HEK293 (cell line): ENCODE data around the gene AKAP8.

Experiments used
- CTCF ChIA-PET: fragments of 350-600 bp; formaldehyde crosslinking; extraction: SDS; loops from one replicate; lab custom pipeline; 2021; ENCODE audit warnings: antibody characterized with exemption; lab: Yijun Ruan, JAX
- POLR2A ChIA-PET: fragments of 300-600 bp; formaldehyde crosslinking; extraction: SDS; loops from one replicate; lab custom pipeline; 2020; ENCODE audit warnings: antibody characterized with exemption, inconsistent platforms; lab: Yijun Ruan, JAX
- H3K27ac ChIP-seq: fragments of 200-500 bp; sonication (Bioruptor generic); 2 replicates; pipeline ENCODE4 v1.5.1; 2014; ENCODE audit warnings: low read depth, low read length, control low read depth, inconsistent platforms; ENCODE audit errors: extremely low read depth
- H3K36me3 ChIP-seq, 2 experiments: fragments of 200-500 bp in 1 of 2; sonication (Bioruptor generic) in 1 of 2; 1 replicate in 1 of 2; 2 replicates in 1 of 2; pipeline ENCODE4 v1.5.1; 2014 to 2017; ENCODE audit warnings: inconsistent platforms in 2 of 2, low read length in 2 of 2; ENCODE audit not compliant: control insufficient read depth in 2 of 2, insufficient read depth in 1 of 2
- H3K4me1 ChIP-seq: fragments of 200-500 bp; sonication (Bioruptor generic); 2 replicates; pipeline ENCODE4 v1.5.1; 2014; ENCODE audit warnings: mild to moderate bottlenecking, low read length, inconsistent platforms; ENCODE audit not compliant: control insufficient read depth, insufficient read depth
- H3K4me3 ChIP-seq: 2 replicates; pipeline ENCODE4 v1.5.1; 2011; ENCODE audit warnings: low read depth, mild to moderate bottlenecking, control low read depth, low read length, moderate library complexity
- H3K9me3 ChIP-seq: fragments of 200-500 bp; sonication (Bioruptor generic); 2 replicates; pipeline ENCODE4 v1.5.1; 2014; ENCODE audit warnings: low read depth, low read length, inconsistent platforms; ENCODE audit not compliant: control insufficient read depth, insufficient read depth
- EGR2 ChIP-seq: fragments of 450-650 bp; formaldehyde crosslinking; IDR thresholded peaks from 2 replicates; pipeline ENCODE4 v1.5.1; 2016; ENCODE audit warnings: low read depth, missing biosample characterization, missing genetic modification characterization
- GLIS2 ChIP-seq: fragments of 450-650 bp; formaldehyde crosslinking; IDR thresholded peaks from 2 replicates; pipeline ENCODE4 v1.5.1; 2016; ENCODE audit warnings: missing biosample characterization, missing genetic modification characterization
- INSM2 ChIP-seq: fragments of 450-650 bp; formaldehyde crosslinking; IDR thresholded peaks from 2 replicates; pipeline ENCODE4 v1.5.1; 2016; ENCODE audit warnings: missing biosample characterization, missing genetic modification characterization
- MEIS1 ChIP-seq: sonication (generic); formaldehyde crosslinking; IDR thresholded peaks from 2 replicates; pipeline ENCODE4 v1.8.1; 2022; ENCODE audit warnings: missing genetic modification reagents, mild to moderate bottlenecking, borderline replicate concordance
- PBX3 ChIP-seq: sonication (generic); formaldehyde crosslinking; IDR thresholded peaks from 2 replicates; pipeline ENCODE4 v1.8.1; 2022; ENCODE audit warnings: mild to moderate bottlenecking, moderate library complexity, missing genetic modification reagents
- PRDM1 ChIP-seq: fragments of 450-650 bp; formaldehyde crosslinking; IDR thresholded peaks from 2 replicates; pipeline ENCODE4; 2016; ENCODE audit warnings: missing biosample characterization, missing genetic modification characterization
- PRDM6 ChIP-seq: fragments of 450-650 bp; formaldehyde crosslinking; IDR thresholded peaks from 2 replicates; pipeline ENCODE4 v1.5.1; 2017; ENCODE audit warnings: missing biosample characterization, missing genetic modification characterization
- ZBTB48 ChIP-seq: fragments of 450-650 bp; formaldehyde crosslinking; IDR thresholded peaks from 2 replicates; pipeline ENCODE4 v1.5.1; 2016; ENCODE audit warnings: missing biosample characterization, missing genetic modification characterization
- ZNF148 ChIP-seq: fragments of 450-650 bp; formaldehyde crosslinking; IDR thresholded peaks from 2 replicates; pipeline ENCODE4 v1.5.0; 2017; ENCODE audit warnings: missing biosample characterization, missing genetic modification characterization, borderline replicate concordance
- ZNF211 ChIP-seq: fragments of 450-650 bp; formaldehyde crosslinking; IDR thresholded peaks from 2 replicates; pipeline ENCODE4 v1.5.1; 2016; ENCODE audit warnings: low read depth, missing biosample characterization, missing genetic modification characterization
- ZNF223 ChIP-seq: fragments of 450-650 bp; formaldehyde crosslinking; IDR thresholded peaks from 2 replicates; pipeline ENCODE4 v1.5.1; 2016; ENCODE audit warnings: missing biosample characterization, missing genetic modification characterization
- ZNF302 ChIP-seq: fragments of 450-650 bp; formaldehyde crosslinking; IDR thresholded peaks from 2 replicates; pipeline ENCODE4 v1.5.1; 2016; ENCODE audit warnings: missing biosample characterization, missing genetic modification characterization, low read depth
- ZNF335 ChIP-seq: fragments of 450-650 bp; formaldehyde crosslinking; conservative IDR thresholded peaks from 2 replicates; pipeline ENCODE4 v1.5.1; 2016; ENCODE audit warnings: missing biosample characterization, missing genetic modification characterization
- ZNF362 ChIP-seq: fragments of 450-650 bp; formaldehyde crosslinking; IDR thresholded peaks from 2 replicates; pipeline ENCODE4 v1.5.1; 2016; ENCODE audit warnings: missing biosample characterization, missing genetic modification characterization
- ZNF404 ChIP-seq: fragments of 450-650 bp; formaldehyde crosslinking; IDR thresholded peaks from 2 replicates; pipeline ENCODE4 v1.5.1; 2017; ENCODE audit warnings: missing biosample characterization, missing genetic modification characterization
- ZNF416 ChIP-seq: fragments of 450-650 bp; formaldehyde crosslinking; IDR thresholded peaks from 2 replicates; pipeline ENCODE4 v1.5.1; 2016; ENCODE audit warnings: missing biosample characterization, missing genetic modification characterization
- ZNF473 ChIP-seq: fragments of 450-650 bp; formaldehyde crosslinking; IDR thresholded peaks from 2 replicates; pipeline ENCODE4 v1.5.1; 2017; ENCODE audit warnings: missing biosample characterization, missing genetic modification characterization
- ZNF488 ChIP-seq: fragments of 450-650 bp; formaldehyde crosslinking; IDR thresholded peaks from 2 replicates; pipeline ENCODE4 v1.5.1; 2016; ENCODE audit warnings: missing biosample characterization, missing genetic modification characterization
- ZNF555 ChIP-seq: fragments of 450-650 bp; formaldehyde crosslinking; conservative IDR thresholded peaks from 2 replicates; pipeline ENCODE4 v1.5.1; 2017; ENCODE audit warnings: missing biosample characterization, mild to moderate bottlenecking, missing genetic modification characterization, inconsistent platforms
- ZNF600 ChIP-seq: fragments of 450-650 bp; formaldehyde crosslinking; IDR thresholded peaks from 2 replicates; pipeline ENCODE4 v1.5.1; 2016; ENCODE audit warnings: missing biosample characterization, missing genetic modification characterization
- ZNF626 ChIP-seq: fragments of 450-650 bp; sonication (Bioruptor Pico); formaldehyde crosslinking; IDR thresholded peaks from 2 replicates; pipeline ENCODE4 v1.5.1; 2018; ENCODE audit warnings: missing biosample characterization, missing genetic modification characterization, inconsistent platforms
- ZNF639 ChIP-seq: fragments of 450-650 bp; formaldehyde crosslinking; IDR thresholded peaks from 2 replicates; pipeline ENCODE4 v1.5.1; 2016; ENCODE audit warnings: missing biosample characterization, missing genetic modification characterization
- ZNF692 ChIP-seq: fragments of 450-650 bp; formaldehyde crosslinking; IDR thresholded peaks from 2 replicates; pipeline ENCODE4 v1.5.1; 2016; ENCODE audit warnings: missing biosample characterization, missing genetic modification characterization
- ZSCAN16 ChIP-seq: fragments of 450-650 bp; formaldehyde crosslinking; IDR thresholded peaks from 2 replicates; pipeline ENCODE4 v1.5.1; 2016; ENCODE audit warnings: missing biosample characterization, missing genetic modification characterization

The AKAP8 gene

GRCh38 chr19:15393963-15394362, 14.4 kb upstream of the AKAP8 start:
- Histone ChIP-seq H3K4me3 (no peak overlapping the region), H3K36me3 (peaks cover 48 to 73% of the 10 kb centered on the region in 2 experiments), H3K9me3 (no peaks in the 10 kb centered on the region), H3K4me1 (no peaks in the 10 kb centered on the region), H3K27ac (no peak overlapping the region)
- POLR2A ChIA-PET, result interaction anchor here (0.7 to 1.3 kb wide), 2 partner anchors 11 to 14 kb away, joined by 4 to 5 read pairs; no protein-coding TSS in a partner anchor
- TF ChIP-seq ZNF626 (tag by site-specific recombination) (no peak), ZNF488 (no peak), PRDM6 (no peak), MEIS1 (CRISPR knock-in tag) (no peak), ZNF335 (tag by site-specific recombination) (no peak)
- CTCF ChIA-PET, result no interaction called here

GRCh38 chr19:15390814-15391213, 11.2 kb upstream of the AKAP8 start:
- ChIA-PET POLR2A (interaction anchor here (0.6 to 0.7 kb wide), 2 partner anchors 8 to 877 kb away, joined by 5 to 7 read pairs; no protein-coding TSS in a partner anchor), CTCF (no interaction called here)
- no peak overlapping the region for H3K4me3 ChIP-seq
- H3K27ac ChIP-seq, result no peak overlapping the region
- peaks cover 40 to 57% of the 10 kb centered on the region in 2 experiments for H3K36me3 ChIP-seq
- no peaks in the 10 kb centered on the region for H3K9me3 ChIP-seq
- no peak for TF ChIP-seq ZNF639 (tag by site-specific recombination)
- no peak for TF ChIP-seq ZNF692 (tag by site-specific recombination)
- TF ChIP-seq PRDM1, result no peak
- TF ChIP-seq ZNF362 (tag by site-specific recombination), result no peak
- no peak for TF ChIP-seq ZNF148 (tag by site-specific recombination)
- no peak for TF ChIP-seq ZNF211
- no peak for TF ChIP-seq ZNF302 (tag by site-specific recombination)
- TF ChIP-seq ZNF416, result no peak
- no peak for TF ChIP-seq ZSCAN16
- no peak for TF ChIP-seq ZNF473 (tag by site-specific recombination)
- no peak for TF ChIP-seq ZNF404
- TF ChIP-seq GLIS2 (tag by site-specific recombination), result no peak
- TF ChIP-seq ZNF555 (tag by site-specific recombination), result no peak
- TF ChIP-seq ZBTB48 (tag by site-specific recombination), result no peak
- no peak for TF ChIP-seq INSM2 (tag by site-specific recombination)
- TF ChIP-seq ZNF223, result no peak
- TF ChIP-seq ZNF600, result no peak
- no peak for TF ChIP-seq EGR2 (tag by site-specific recombination)
- TF ChIP-seq PBX3, result no peak
- TF ChIP-seq, all 188 proteins: peak for 0
- no peaks in the 10 kb centered on the region for H3K4me1 ChIP-seq
